PFSK-1 (cell line): Measurements from ENCODE around the gene BARHL1.

ENCODE experiments used
- FOXP2 ChIP-seq: optimal IDR thresholded peaks from 2 replicates; pipeline ENCODE3; 2011; ENCODE audit warnings: borderline replicate concordance, control low read depth, inconsistent platforms; ENCODE audit not compliant: insufficient read depth; ENCODE audit errors: extremely low read length, extremely low read depth
- POLR2AphosphoS5 ChIP-seq: IDR thresholded peaks from 2 replicates; pipeline ENCODE4 v1.6.1; 2012; ENCODE audit warnings: low read depth, mild to moderate bottlenecking, control low read depth, low read length, moderate library complexity
- SIN3A ChIP-seq: IDR thresholded peaks from 2 replicates; pipeline ENCODE4 v1.6.1; 2012; ENCODE audit warnings: mild to moderate bottlenecking, low read length, moderate library complexity, borderline replicate concordance; ENCODE audit not compliant: insufficient read depth
- TAF1 ChIP-seq: IDR thresholded peaks from 2 replicates; pipeline ENCODE4 v1.6.1; 2012; ENCODE audit warnings: low read length, control low read depth, borderline replicate concordance; ENCODE audit not compliant: insufficient read depth

- no peak for TF ChIP-seq POLR2AphosphoS5
- no peak for TF ChIP-seq FOXP2
- no peak for TF ChIP-seq TAF1
- TF ChIP-seq SIN3A = no peak
Observed at GRCh38 chr9:132562306-132562573, 20.2 kb upstream of the BARHL1 start.
